ENCODE data around the gene LINGO3.

The LINGO3 gene

GRCh38 chr19:2261438-2262172, 46.3 kb downstream of the LINGO3 start:
- DNase-seq (ENCODE audit: low spot score), result no peak

- no peak for DNase-seq (ENCODE audit: low spot score)
Observed at GRCh38 chr19:2260341-2260805, 47.6 kb downstream of the LINGO3 start.

GRCh38 chr19:2259336-2259735, 48.6 kb downstream of the LINGO3 start:
- no peak for DNase-seq (ENCODE audit: low spot score)
